ENCODE measurements around the gene CRHBP.

Gene CRHBP

GRCh38 chr5:76953551-76954382 is 922 bp downstream of the CRHBP start:
- no peak for TF ChIP-seq CTCF (IDR thresholded peaks at IDR 0.05; ENCODE audit: low read depth, low read length, missing control alignments)
- Histone ChIP-seq H3K36me3 (replicated peaks) (no peaks in the 10 kb centered on the region), H3K4me3 (ENCODE audit: low read depth, low read length) (peak overlapping the region; percentile 63), H3K27me3 (replicated peaks) (no peaks in the 10 kb centered on the region), H3K27ac (no peak overlapping the region)
- in situ Hi-C loops (cut with HindIII; ENCODE audit: low pct_ligation_motif_present, low sequenced_read_pairs): no loop called here
- DNase-seq: no peak

GRCh38 chr5:76954383-76954763 is 1.5 kb downstream of the CRHBP start:
- peak overlapping the region; percentile 63 for H3K4me3 ChIP-seq (ENCODE audit: low read depth, low read length)
- H3K36me3 ChIP-seq (replicated peaks): no peaks in the 10 kb centered on the region
- in situ Hi-C loops (cut with HindIII; ENCODE audit: low pct_ligation_motif_present, low sequenced_read_pairs): no loop called here
- H3K27ac ChIP-seq: no peak overlapping the region
- DNase-seq: no peak
- no peaks in the 10 kb centered on the region for H3K27me3 ChIP-seq (replicated peaks)
- no peak for TF ChIP-seq CTCF (IDR thresholded peaks at IDR 0.05; ENCODE audit: low read depth, low read length, missing control alignments)

GRCh38 chr5:76956033-76956432 is 3.2 kb downstream of the CRHBP start:
- no peak for TF ChIP-seq CTCF (IDR thresholded peaks at IDR 0.05; ENCODE audit: low read depth, low read length, missing control alignments)
- in situ Hi-C loops (cut with HindIII; ENCODE audit: low pct_ligation_motif_present, low sequenced_read_pairs): no loop called here
- DNase-seq: no peak
- Histone ChIP-seq H3K27ac (no peak overlapping the region), H3K36me3 (replicated peaks) (no peaks in the 10 kb centered on the region), H3K4me3 (ENCODE audit: low read depth, low read length) (no peak overlapping the region), H3K27me3 (replicated peaks) (no peaks in the 10 kb centered on the region)

- in situ Hi-C loops (cut with HindIII; ENCODE audit: low pct_ligation_motif_present, low sequenced_read_pairs): no loop called here
- Histone ChIP-seq H3K36me3 (replicated peaks) (no peaks in the 10 kb centered on the region), H3K27ac (peak overlapping the region; percentile 89), H3K4me3 (ENCODE audit: low read depth, low read length) (no peak overlapping the region), H3K27me3 (replicated peaks) (no peaks in the 10 kb centered on the region)
- TF ChIP-seq CTCF (IDR thresholded peaks at IDR 0.05; ENCODE audit: low read depth, low read length, missing control alignments): no peak
- DNase-seq: peak; percentile 63
Observed at GRCh38 chr5:76958991-76959767, 6.3 kb downstream of the CRHBP start.

GRCh38 chr5:76960004-76960625 is 7.3 kb downstream of the CRHBP start:
- H3K27ac ChIP-seq: peak overlapping the region; percentile 89
- no peak overlapping the region for H3K4me3 ChIP-seq (ENCODE audit: low read depth, low read length)
- no peaks in the 10 kb centered on the region for H3K36me3 ChIP-seq (replicated peaks)
- peak; percentile 42 for DNase-seq
- peak; percentile 22 for TF ChIP-seq CTCF (IDR thresholded peaks at IDR 0.05; ENCODE audit: low read depth, low read length, missing control alignments)
- no peaks in the 10 kb centered on the region for H3K27me3 ChIP-seq (replicated peaks)
- in situ Hi-C loops (cut with HindIII; ENCODE audit: low pct_ligation_motif_present, low sequenced_read_pairs): no loop called here

Data from brain microvascular endothelial cell (primary cell).